T-helper 1 cell treated with Interleukin-12 subunit alpha and Interleukin-12 subunit beta and Interleukin-4 antibody, amounts not matched to agents 30 μg/mL and 1 μg/mL, for 36 hours (primary cell): Measurements from ENCODE around the gene PRMT5.
A peak's percentile ranks its signal among the peaks of the same experiment; 100 is the strongest.
"Not testable (repeated sequence)": the region's sequence is repeated elsewhere in the genome, so short reads cannot be mapped to it uniquely, and the experiment has no call there.

Source experiments
- H3K27ac Mint-ChIP-seq: one replicate; pipeline ENCODE4 v1.8.0; 2021; ENCODE audit warnings: mild to moderate bottlenecking, mixed read lengths
- H3K27me3 Mint-ChIP-seq: one replicate; pipeline ENCODE4 v1.8.0; 2021; ENCODE audit warnings: low read depth, mixed read lengths
- H3K36me3 Mint-ChIP-seq: one replicate; pipeline ENCODE4 v1.8.0; 2021; ENCODE audit warnings: low read depth, mixed read lengths
- H3K4me1 Mint-ChIP-seq: one replicate; pipeline ENCODE4 v1.8.0; 2021; ENCODE audit warnings: low read depth, mixed read lengths
- H3K4me3 Mint-ChIP-seq: one replicate; pipeline ENCODE4 v1.8.0; 2021; ENCODE audit warnings: mild to moderate bottlenecking, moderate library complexity, mixed read lengths
- H3K9me3 Mint-ChIP-seq: one replicate; pipeline ENCODE4 v1.8.0; 2021; ENCODE audit warnings: mixed read lengths

PRMT5 gene

DNA sequence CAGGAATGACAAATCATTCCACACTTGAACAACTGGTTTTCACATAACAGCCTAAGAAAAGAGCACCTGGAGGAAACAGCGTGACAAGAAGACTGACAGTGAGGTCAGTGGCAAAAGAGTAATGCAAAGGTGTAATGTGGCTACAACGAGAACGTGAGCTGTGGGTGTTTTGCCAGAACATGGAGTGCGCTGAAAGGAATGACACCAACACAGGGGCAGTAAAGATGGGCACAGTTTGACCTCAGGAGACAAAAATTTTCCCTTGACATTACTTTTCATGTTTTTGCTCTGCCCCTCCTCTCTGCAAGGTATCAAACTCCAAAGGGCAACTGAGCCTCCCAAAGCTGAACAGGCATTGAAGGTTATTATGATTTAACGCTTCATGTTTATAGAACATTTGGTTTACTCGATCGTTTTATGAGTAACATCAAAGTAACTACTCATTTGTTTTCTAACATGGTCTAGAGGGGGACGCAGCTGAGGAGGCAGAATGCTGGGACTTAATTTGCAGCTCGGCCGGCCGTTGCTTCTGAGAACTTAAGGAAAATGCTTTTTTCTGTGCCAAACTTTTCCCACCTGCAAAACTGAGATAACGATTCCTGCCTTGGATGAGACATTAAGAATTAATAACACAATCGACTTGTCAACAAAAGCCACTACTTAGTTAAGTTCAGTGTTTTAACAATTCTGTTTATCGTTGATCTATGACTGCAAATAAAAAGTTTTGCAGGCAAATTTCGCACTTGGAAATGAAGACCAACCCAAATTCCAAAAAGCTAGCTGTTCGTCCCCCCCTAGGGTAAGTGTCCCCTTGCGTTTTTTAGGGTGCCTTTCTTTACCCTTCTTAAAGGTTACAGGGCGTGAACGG is 26.8 kb upstream of the PRMT5 start:
- no peaks in the 10 kb centered on the region for H3K9me3 Mint-ChIP-seq
- H3K4me1 Mint-ChIP-seq = peaks cover 18% of the 10 kb centered on the region
- peak overlapping the region; percentile 85 for H3K27ac Mint-ChIP-seq
- peaks cover 8% of the 10 kb centered on the region for H3K27me3 Mint-ChIP-seq
- peaks cover 13% of the 10 kb centered on the region for H3K36me3 Mint-ChIP-seq
- H3K4me3 Mint-ChIP-seq = peak overlapping the region; percentile 90

DNA sequence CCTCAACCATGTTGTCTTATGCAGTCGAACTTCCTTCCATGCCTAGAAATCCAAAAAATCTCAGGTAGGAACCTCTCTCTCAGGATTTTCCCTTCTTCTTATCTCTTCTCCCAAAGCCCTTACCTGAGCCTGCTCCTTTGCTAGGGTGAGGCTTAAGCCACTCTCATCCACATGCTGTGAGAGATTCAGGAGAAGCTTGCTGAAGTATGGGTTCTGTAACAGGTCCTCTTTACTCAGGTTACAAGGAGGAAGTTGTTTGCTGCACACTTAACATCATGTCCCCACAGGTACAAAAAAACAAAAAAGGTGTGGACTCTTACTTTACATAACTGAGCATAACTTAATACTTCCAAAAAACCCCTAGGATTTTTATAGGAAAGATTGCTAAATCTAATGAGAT is 23.2 kb upstream of the PRMT5 start:
- Mint-ChIP-seq H3K9me3 (no peaks in the 10 kb centered on the region), H3K27me3 (no peaks in the 10 kb centered on the region), H3K36me3 (peaks cover 16% of the 10 kb centered on the region), H3K27ac (no peak overlapping the region), H3K4me1 (peaks cover 17% of the 10 kb centered on the region), H3K4me3 (no peak overlapping the region)

DNA sequence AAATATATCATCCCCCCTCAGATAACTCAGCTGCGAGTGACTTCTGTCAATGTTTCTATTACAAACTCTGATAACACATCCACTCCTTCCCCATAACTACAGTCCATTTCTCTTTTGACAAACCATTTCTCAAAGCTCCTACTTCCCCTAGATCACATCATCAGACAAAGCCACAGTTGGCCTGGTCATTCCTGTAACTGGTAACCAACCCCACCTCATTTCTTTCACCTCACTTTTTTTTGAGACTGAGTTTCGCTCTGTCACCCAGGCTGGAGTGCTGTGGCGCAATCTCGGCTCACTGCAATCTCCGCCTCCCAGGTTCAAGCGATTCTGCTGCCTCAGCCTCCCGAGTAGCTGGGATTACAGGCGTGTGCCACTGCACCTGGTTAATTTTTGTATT is 22.6 kb upstream of the PRMT5 start:
- peaks cover 16% of the 10 kb centered on the region for H3K4me1 Mint-ChIP-seq
- not testable (repeated sequence) for H3K9me3 Mint-ChIP-seq, H3K27me3 Mint-ChIP-seq, H3K27ac Mint-ChIP-seq, H3K4me3 Mint-ChIP-seq
- H3K36me3 Mint-ChIP-seq = peaks cover 22% of the 10 kb centered on the region

DNA sequence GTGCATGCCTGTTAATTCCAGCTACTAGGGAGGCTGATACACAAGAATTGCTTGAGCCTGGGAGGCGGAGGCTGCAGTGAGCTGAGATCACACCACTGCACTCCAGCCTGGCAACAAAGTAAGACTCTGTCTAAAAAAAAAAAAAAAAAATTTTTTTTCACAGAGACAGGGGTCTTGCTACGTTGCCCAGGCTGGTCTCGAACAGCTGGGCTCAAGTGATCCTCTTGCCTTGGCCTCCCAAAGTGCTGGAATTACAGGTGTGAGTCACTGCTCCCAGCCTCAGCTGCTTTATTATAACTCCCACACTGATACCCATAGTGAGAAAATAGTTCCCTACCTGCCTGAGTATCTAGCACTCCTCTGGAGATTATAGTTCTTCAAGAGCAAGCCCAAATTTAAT is 16.5 kb upstream of the PRMT5 start:
- Mint-ChIP-seq H3K27me3 (no peaks in the 10 kb centered on the region), H3K27ac (no peak overlapping the region), H3K9me3 (no peaks in the 10 kb centered on the region), H3K4me3 (no peak overlapping the region), H3K36me3 (peaks cover 15% of the 10 kb centered on the region), H3K4me1 (no peaks in the 10 kb centered on the region)

DNA sequence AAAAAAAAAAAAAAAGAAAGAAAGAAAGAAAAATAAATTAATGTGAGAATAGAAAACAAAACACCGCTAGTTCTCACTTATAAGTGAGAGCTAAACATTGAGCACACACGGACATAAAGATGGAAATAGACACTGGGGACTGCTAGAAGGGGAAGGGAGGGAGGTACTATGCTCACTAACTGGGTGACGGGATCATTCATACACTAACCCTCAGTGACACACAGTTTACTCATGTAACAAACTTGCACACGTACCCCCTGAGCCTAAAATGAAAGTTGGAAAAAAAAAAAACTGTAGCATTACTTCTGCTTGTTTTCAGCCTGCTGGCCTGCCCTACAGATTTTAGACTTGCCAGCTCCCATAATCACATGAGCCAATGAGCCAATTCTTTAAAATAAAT is 10.5 kb upstream of the PRMT5 start:
- H3K27me3 Mint-ChIP-seq = no peaks in the 10 kb centered on the region
- H3K4me3 Mint-ChIP-seq = no peak overlapping the region
- H3K36me3 Mint-ChIP-seq = peaks cover 7% of the 10 kb centered on the region
- H3K27ac Mint-ChIP-seq = no peak overlapping the region
- no peaks in the 10 kb centered on the region for H3K4me1 Mint-ChIP-seq
- no peaks in the 10 kb centered on the region for H3K9me3 Mint-ChIP-seq

DNA sequence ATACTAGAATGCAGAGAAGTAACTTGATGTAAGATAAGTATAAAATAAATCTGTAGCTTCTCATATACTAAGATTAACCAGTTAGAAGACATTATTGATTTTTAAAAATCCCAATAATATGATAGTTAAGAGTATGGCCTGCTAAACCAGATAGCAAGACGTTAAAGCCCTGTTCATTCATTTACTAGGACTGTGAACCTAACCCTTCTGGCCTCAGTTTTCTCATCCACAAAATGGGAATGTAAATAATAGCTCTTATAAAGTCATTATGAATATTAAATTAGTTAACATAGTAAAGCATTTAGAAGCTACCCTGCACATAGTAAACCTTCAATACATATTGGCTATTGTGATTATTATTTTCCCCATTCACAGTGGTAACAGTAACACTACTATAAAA is 6.0 kb upstream of the PRMT5 start:
- Mint-ChIP-seq H3K27me3 (no peaks in the 10 kb centered on the region), H3K36me3 (no peaks in the 10 kb centered on the region), H3K9me3 (no peaks in the 10 kb centered on the region), H3K4me1 (no peaks in the 10 kb centered on the region), H3K27ac (no peak overlapping the region), H3K4me3 (no peak overlapping the region)

DNA sequence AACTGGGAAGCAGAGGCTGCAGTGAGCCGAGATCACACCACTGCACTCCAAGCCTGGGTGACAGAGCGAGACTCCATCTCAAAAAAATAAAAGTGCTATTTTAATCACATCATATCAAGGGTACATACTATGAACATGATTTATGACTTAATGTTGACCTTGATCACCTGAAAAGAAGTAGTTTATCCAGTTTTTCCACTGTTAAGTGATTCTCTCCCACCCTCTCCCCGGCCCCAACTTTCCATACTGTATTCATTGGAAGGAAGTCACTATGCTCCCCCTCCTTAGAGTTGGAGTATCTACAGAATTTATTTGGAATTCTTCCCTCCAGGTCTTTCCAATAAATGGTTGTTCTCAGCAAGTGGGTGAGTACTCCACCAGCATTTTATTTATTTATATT is 3.0 kb upstream of the PRMT5 start:
- no peaks in the 10 kb centered on the region for H3K36me3 Mint-ChIP-seq
- H3K9me3 Mint-ChIP-seq = no peaks in the 10 kb centered on the region
- H3K27me3 Mint-ChIP-seq = no peaks in the 10 kb centered on the region
- no peak overlapping the region for H3K4me3 Mint-ChIP-seq
- H3K27ac Mint-ChIP-seq = no peak overlapping the region
- peaks cover 11% of the 10 kb centered on the region for H3K4me1 Mint-ChIP-seq

DNA sequence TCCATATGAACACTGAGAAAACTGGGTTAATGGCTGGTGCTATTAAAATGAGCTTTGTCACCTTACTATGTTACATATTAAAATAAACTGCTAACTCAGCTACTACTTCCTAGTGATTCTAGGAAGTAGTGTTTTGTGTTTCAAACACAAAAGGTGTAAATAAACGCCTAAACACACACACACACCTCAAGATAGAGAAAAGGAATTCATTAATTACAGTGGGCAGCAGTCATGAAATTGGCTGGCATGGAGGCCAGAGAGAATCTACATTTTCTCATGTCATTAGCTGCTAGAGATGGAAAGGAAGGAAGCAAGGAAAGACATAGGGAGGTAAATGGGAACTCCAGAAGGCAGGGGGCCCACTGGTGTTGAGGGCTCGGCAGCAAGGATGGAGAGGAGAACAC is 787 bp upstream of the PRMT5 start:
- Mint-ChIP-seq H3K9me3 (no peaks in the 10 kb centered on the region), H3K4me1 (peaks cover 24% of the 10 kb centered on the region), H3K4me3 (no peak overlapping the region), H3K36me3 (peaks cover 11% of the 10 kb centered on the region), H3K27ac (no peak overlapping the region), H3K27me3 (no peaks in the 10 kb centered on the region)

DNA sequence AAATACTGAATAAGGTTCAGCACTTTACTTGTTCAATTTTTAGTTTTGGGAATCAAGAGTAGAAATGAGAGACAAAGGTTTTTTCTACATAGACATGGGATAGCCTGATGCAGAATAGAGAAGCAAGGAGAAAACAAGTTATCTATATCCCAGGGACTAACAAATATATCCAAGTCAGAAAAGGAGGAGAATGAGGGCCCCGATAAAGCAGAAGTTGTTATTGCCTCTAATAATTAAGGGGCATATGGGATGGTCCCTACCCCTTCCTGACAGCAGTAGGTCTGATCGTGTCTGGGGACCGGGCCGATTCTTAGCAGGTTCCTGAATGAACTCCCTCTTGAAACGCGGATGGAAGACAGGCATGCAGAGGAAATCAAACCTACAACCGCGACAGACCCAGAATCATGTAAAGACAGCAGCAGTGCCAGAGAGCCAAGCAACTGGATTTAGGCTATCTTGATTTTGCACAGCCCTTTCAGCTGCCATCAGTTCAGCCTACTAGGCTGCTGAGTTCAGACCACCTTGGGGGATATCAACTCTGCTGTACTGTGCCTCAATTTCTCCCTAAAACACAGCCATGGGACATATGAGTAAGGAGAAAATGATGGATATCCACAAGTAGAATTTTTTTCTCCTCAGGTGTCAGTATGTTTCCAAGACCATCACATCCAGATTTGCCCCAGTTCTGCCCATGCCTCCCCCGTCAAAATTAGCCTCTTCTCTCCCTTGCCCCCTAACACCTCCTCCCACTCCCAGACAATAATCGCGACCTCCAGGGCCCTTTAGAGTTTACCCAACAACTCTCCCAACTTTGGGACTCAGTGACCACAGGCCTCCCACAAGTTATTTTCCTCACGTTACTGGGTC is 706 bp downstream of the PRMT5 start:
- H3K27ac Mint-ChIP-seq = no peak overlapping the region

DNA sequence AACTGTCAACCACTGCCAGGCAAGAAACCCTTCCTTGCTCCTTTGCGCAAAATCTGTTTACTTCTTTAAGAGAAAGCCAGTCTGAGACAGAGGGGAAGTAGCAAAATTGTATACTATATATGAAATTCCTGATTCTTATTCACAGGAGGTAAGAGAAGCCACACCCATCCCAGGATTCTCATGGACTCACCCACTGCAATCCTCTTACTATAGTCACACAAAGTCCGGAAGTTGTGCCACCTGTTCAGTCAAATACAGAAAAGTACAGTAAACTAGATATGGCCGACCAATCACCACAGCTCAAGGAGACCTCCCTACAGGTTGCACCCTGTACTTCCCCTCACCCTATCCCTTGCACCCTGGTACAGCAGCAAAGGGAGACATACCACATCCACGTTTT is 2.9 kb downstream of the PRMT5 start:
- no peaks in the 10 kb centered on the region for H3K9me3 Mint-ChIP-seq
- no peaks in the 10 kb centered on the region for H3K27me3 Mint-ChIP-seq
- H3K4me1 Mint-ChIP-seq = peaks cover 31% of the 10 kb centered on the region
- no peak overlapping the region for H3K4me3 Mint-ChIP-seq
- H3K27ac Mint-ChIP-seq = no peak overlapping the region
- peaks cover 38% of the 10 kb centered on the region for H3K36me3 Mint-ChIP-seq

More for the DNA sequence above, 706 bp downstream of the PRMT5 start:
- peaks cover 24% of the 10 kb centered on the region for H3K4me1 Mint-ChIP-seq
- H3K27me3 Mint-ChIP-seq = no peaks in the 10 kb centered on the region
- H3K4me3 Mint-ChIP-seq = no peak overlapping the region
- peaks cover 23% of the 10 kb centered on the region for H3K36me3 Mint-ChIP-seq
- H3K9me3 Mint-ChIP-seq = no peaks in the 10 kb centered on the region

DNA sequence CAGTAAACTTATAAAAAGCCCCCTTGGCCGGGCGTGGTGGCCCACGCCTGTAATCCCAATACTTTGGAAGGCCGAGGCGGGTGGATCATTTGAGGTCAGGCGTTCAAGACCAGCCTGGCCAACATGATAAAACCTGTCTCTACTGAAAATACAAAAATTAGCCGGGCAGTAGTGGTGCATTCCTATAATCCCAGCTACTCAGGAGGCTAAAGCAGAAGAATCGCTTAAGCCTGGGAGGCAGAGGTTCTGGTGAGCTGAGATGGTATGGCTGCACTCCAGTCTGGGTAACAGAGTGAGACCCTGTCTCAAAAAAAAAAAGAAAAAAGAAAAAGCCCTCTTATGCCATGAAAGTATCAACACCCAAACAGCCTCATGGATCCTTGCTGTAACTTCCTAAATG is 3.7 kb downstream of the PRMT5 start:
- Mint-ChIP-seq H3K36me3 (peaks cover 43% of the 10 kb centered on the region), H3K9me3 (no peaks in the 10 kb centered on the region), H3K27me3 (no peaks in the 10 kb centered on the region), H3K4me3 (no peak overlapping the region), H3K4me1 (peaks cover 36% of the 10 kb centered on the region), H3K27ac (no peak overlapping the region)

DNA sequence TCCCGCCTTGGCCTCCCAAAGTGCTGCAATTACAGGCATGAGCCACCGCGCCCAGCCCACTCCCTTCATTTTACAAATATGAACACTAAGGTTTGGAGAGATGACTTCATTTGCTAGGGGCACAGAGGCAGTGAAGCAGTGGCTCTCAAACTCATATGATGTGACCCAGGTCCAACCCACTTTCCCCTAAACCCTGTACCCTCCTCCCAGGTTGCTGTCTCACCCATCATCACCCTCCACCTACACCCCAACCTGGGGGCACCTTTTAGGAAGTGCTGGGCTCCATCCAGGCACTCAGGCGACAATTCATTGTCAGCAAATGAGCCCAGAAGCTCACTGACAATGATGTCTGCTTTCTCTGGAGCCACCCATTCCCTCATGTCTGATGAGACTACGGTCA is 5.4 kb downstream of the PRMT5 start:
- Mint-ChIP-seq H3K4me3 (no peak overlapping the region), H3K9me3 (no peaks in the 10 kb centered on the region), H3K27me3 (peaks cover 4% of the 10 kb centered on the region), H3K27ac (no peak overlapping the region), H3K36me3 (peaks cover 46% of the 10 kb centered on the region), H3K4me1 (peaks cover 47% of the 10 kb centered on the region)

DNA sequence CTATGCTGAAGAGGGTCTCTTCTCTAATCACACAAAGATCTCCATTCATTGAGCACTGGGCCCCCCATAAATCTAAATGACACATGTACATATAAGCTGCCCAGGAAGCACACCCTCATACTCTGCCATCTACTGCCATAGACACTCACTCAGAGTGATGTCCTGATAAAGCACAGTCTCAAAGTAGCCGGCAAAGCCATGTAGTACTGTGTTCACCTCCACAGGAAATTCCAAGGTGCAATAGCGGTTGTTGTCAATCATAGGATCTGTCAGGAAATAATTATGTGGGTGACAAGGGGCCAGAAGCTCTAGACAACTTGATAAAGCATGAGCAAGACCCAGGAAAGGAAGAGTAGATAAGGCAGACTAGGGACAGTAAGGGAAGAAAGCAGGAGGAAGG is 6.9 kb downstream of the PRMT5 start:
- Mint-ChIP-seq H3K4me1 (peaks cover 48% of the 10 kb centered on the region), H3K36me3 (peaks cover 54% of the 10 kb centered on the region), H3K4me3 (no peak overlapping the region), H3K27ac (no peak overlapping the region), H3K9me3 (no peaks in the 10 kb centered on the region), H3K27me3 (peaks cover 4% of the 10 kb centered on the region)

DNA sequence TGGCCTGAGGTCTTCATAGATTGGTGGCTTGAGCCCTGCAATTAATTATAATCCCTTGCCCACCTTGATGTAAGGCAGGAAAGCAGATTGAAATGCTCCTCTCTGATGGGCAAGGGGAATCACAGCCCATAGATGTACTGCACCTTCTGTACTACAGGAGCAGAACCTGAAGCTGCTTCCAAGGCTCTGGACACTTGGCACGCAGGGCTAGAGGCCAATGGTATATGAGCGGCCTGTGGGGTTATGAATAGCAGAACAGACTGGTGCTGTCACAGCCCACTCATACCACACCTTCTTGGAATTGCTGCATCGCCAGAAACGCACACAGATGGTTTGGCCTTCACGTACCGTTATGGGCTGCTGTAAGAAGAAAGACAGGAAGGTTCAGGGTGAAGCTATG is 8.5 kb downstream of the PRMT5 start:
- Mint-ChIP-seq H3K27me3 (peaks cover 4% of the 10 kb centered on the region), H3K27ac (no peak overlapping the region), H3K4me1 (peaks cover 42% of the 10 kb centered on the region), H3K4me3 (no peak overlapping the region), H3K36me3 (peaks cover 48% of the 10 kb centered on the region), H3K9me3 (no peaks in the 10 kb centered on the region)

DNA sequence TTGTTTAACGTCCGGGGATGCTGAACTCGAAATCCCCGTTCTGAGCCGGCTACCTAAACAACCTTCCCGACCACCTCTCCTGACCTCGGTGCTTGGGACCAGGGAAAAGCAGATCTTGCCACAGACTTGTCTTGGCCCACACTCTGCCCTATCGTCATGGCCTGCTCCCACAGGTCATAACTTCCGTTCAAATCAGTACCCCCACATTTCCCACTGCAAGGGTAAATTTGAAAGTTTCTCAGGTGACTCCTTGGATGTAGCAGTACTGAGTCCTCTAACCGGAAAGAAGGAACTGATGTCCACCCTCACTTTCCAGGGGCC is 9.6 kb downstream of the PRMT5 start:
- Mint-ChIP-seq H3K27ac (peak overlapping the region; percentile 100), H3K36me3 (peaks cover 44% of the 10 kb centered on the region), H3K4me1 (peaks cover 42% of the 10 kb centered on the region), H3K4me3 (peak overlapping the region; percentile 96), H3K9me3 (no peaks in the 10 kb centered on the region), H3K27me3 (peaks cover 4% of the 10 kb centered on the region)
